ENCODE measurements around the gene GPR183. TPM values are rescaled to one million over a fixed set of nuclear protein-coding genes. Genes with fewer than 3 reads are reported as not detected.
A peak's percentile ranks its signal among the peaks of the same experiment; 100 is the strongest.

GPR183 gene
- total and polyA plus RNA-seq, 3 experiments from 2014 or later: 61.5 to 232 (median 62.8) TPM

GRCh38 chr13:99346335-99347042, 39.3 kb upstream of the GPR183 start:
- Mint-ChIP-seq H3K27me3 (peaks cover 0 to 1% of the 10 kb centered on the region in 2 donors), H3K36me3 (peaks cover 27 to 87% (median 54%) of the 10 kb centered on the region in 3 donors)
- H3K4me1 ChIP-seq (ENCODE audit: insufficient read depth, low read length): peaks cover 58% of the 10 kb centered on the region

GRCh38 chr13:99345345-99345744, 38.1 kb upstream of the GPR183 start:
- POLR2A ChIA-PET: no interaction called here
- DNase-seq: no peak
- H3K27me3 ChIP-seq (ENCODE audit: insufficient read depth, low read length, poor library complexity, severe bottlenecking): no peaks in the 10 kb centered on the region
- Mint-ChIP-seq H3K4me1 (peaks cover 81 to 98% (median 96%) of the 10 kb centered on the region in 3 donors), H3K27ac (peak overlapping the region in 7 of 8 donors; percentile 62 to 99 (median 73)), H3K9me3 (no peaks in the 10 kb centered on the region), H3K36me3 (peaks cover 28 to 93% (median 56%) of the 10 kb centered on the region in 3 donors), H3K27me3 (peaks cover 0 to 1% of the 10 kb centered on the region in 2 donors), H3K4me3 (peak overlapping the region in 1 of 7 donors; percentile 74)
- peaks cover 32% of the 10 kb centered on the region for H3K36me3 ChIP-seq (ENCODE audit: insufficient read depth, low read length)
- CTCF ChIA-PET: interaction anchor here (0.8 to 1.9 kb wide), 6 partner anchors 11 to 91 kb away, joined by 3 to 6 read pairs (median 4); no protein-coding TSS in a partner anchor
- no peaks in the 10 kb centered on the region for H3K9me3 ChIP-seq (ENCODE audit: low read length)
- no peak overlapping the region for H3K4me3 ChIP-seq (ENCODE audit: low read length)
- peaks cover 58% of the 10 kb centered on the region for H3K4me1 ChIP-seq (ENCODE audit: insufficient read depth, low read length)
- H3K27ac ChIP-seq (ENCODE audit: low read depth, low read length): no peak overlapping the region

More at GRCh38 chr13:99346335-99347042, 39.3 kb upstream of the GPR183 start:
- Mint-ChIP-seq H3K4me1 (peaks cover 80 to 98% (median 96%) of the 10 kb centered on the region in 3 donors), H3K9me3 (no peaks in the 10 kb centered on the region), H3K4me3 (peak overlapping the region; percentile 9 to 91 (median 52)), H3K27ac (peak overlapping the region; percentile 84 to 99 (median 90))
- Histone ChIP-seq H3K27ac (ENCODE audit: low read depth, low read length) (no peak overlapping the region), H3K9me3 (ENCODE audit: low read length) (no peaks in the 10 kb centered on the region), H3K27me3 (ENCODE audit: insufficient read depth, low read length, poor library complexity, severe bottlenecking) (no peaks in the 10 kb centered on the region), H3K4me3 (ENCODE audit: low read length) (no peak overlapping the region), H3K36me3 (ENCODE audit: insufficient read depth, low read length) (peaks cover 32% of the 10 kb centered on the region)
- POLR2A ChIA-PET: interaction anchor here (0.5 kb wide), 1 partner anchor 114 kb away, joined by 3 read pairs; no protein-coding TSS in a partner anchor
- CTCF ChIA-PET: interaction anchor here (1.2 to 3.2 kb wide), 5 partner anchors 10 to 77 kb away, joined by 3 to 9 read pairs (median 4); no protein-coding TSS in a partner anchor
- DNase-seq: no peak

- POLR2A ChIA-PET: no interaction called here
- peaks cover 62% of the 10 kb centered on the region for H3K4me1 ChIP-seq (ENCODE audit: insufficient read depth, low read length)
- H3K4me3 ChIP-seq (ENCODE audit: low read length): no peak overlapping the region
- no peak for DNase-seq
- H3K9me3 Mint-ChIP-seq: no peaks in the 10 kb centered on the region
- peaks cover 84 to 99% (median 96%) of the 10 kb centered on the region in 3 donors for H3K4me1 Mint-ChIP-seq
- H3K27me3 Mint-ChIP-seq: peaks cover 0 to 1% of the 10 kb centered on the region in 2 donors
- H3K9me3 ChIP-seq (ENCODE audit: low read length): no peaks in the 10 kb centered on the region
- no peak overlapping the region for H3K27ac ChIP-seq (ENCODE audit: low read depth, low read length)
- H3K27me3 ChIP-seq (ENCODE audit: insufficient read depth, low read length, poor library complexity, severe bottlenecking): no peaks in the 10 kb centered on the region
- peak overlapping the region in 1 of 7 donors; percentile 23 for H3K4me3 Mint-ChIP-seq
- H3K36me3 ChIP-seq (ENCODE audit: insufficient read depth, low read length): peaks cover 32% of the 10 kb centered on the region
- peaks cover 28 to 92% (median 56%) of the 10 kb centered on the region in 3 donors for H3K36me3 Mint-ChIP-seq
- H3K27ac Mint-ChIP-seq: peak overlapping the region in 7 of 8 donors; percentile 27 to 99 (median 73)
- CTCF ChIA-PET: interaction anchor here (0.8 to 1.9 kb wide), 7 partner anchors 8 to 92 kb away, joined by 3 to 6 read pairs (median 3); no protein-coding TSS in a partner anchor
These were observed 37.5 kb upstream of the GPR183 start for GRCh38 chr13:99344610-99345208.

GRCh38 chr13:99342723-99343315, 35.6 kb upstream of the GPR183 start:
- peak overlapping the region in 2 of 7 donors; percentile 40 to 90 for H3K4me3 Mint-ChIP-seq
- CTCF ChIA-PET: interaction anchor here (1.0 to 2.3 kb wide), 5 partner anchors 10 to 166 kb away, joined by 3 to 8 read pairs (median 4); no protein-coding TSS in a partner anchor
- peaks cover 0 to 1% of the 10 kb centered on the region in 2 donors for H3K27me3 Mint-ChIP-seq
- H3K4me1 Mint-ChIP-seq: peaks cover 85 to 97% (median 95%) of the 10 kb centered on the region in 3 donors
- Histone ChIP-seq H3K27ac (ENCODE audit: low read depth, low read length) (no peak overlapping the region), H3K9me3 (ENCODE audit: low read length) (no peaks in the 10 kb centered on the region), H3K36me3 (ENCODE audit: insufficient read depth, low read length) (peaks cover 32% of the 10 kb centered on the region), H3K4me1 (ENCODE audit: insufficient read depth, low read length) (peaks cover 73% of the 10 kb centered on the region), H3K27me3 (ENCODE audit: insufficient read depth, low read length, poor library complexity, severe bottlenecking) (no peaks in the 10 kb centered on the region), H3K4me3 (ENCODE audit: low read length) (no peak overlapping the region)
- DNase-seq: no peak
- peaks cover 28 to 82% (median 49%) of the 10 kb centered on the region in 3 donors for H3K36me3 Mint-ChIP-seq
- H3K27ac Mint-ChIP-seq: peak overlapping the region in 3 of 8 donors; percentile 26 to 53 (median 38)
- H3K9me3 Mint-ChIP-seq: no peaks in the 10 kb centered on the region
- POLR2A ChIA-PET: no interaction called here

- Mint-ChIP-seq H3K4me1 (peaks cover 83 to 97% (median 94%) of the 10 kb centered on the region in 3 donors), H3K36me3 (peaks cover 28 to 80% (median 51%) of the 10 kb centered on the region in 3 donors), H3K4me3 (peak overlapping the region in 6 of 7 donors; percentile 67 to 90 (median 80)), H3K27me3 (peaks cover 0 to 1% of the 10 kb centered on the region in 2 donors), H3K27ac (peak overlapping the region in 7 of 8 donors; percentile 9 to 95 (median 55)), H3K9me3 (no peaks in the 10 kb centered on the region)
- DNase-seq: no peak
- H3K27me3 ChIP-seq (ENCODE audit: insufficient read depth, low read length, poor library complexity, severe bottlenecking): no peaks in the 10 kb centered on the region
- H3K4me3 ChIP-seq (ENCODE audit: low read length): no peak overlapping the region
- ChIA-PET POLR2A (interaction anchor here (1.4 kb wide), 1 partner anchor 20 kb away, joined by 4 read pairs; no protein-coding TSS in a partner anchor), CTCF (interaction anchor here (0.9 to 2.3 kb wide), 5 partner anchors 11 to 166 kb away, joined by 3 to 9 read pairs (median 4); no protein-coding TSS in a partner anchor)
- no peak overlapping the region for H3K27ac ChIP-seq (ENCODE audit: low read depth, low read length)
- H3K36me3 ChIP-seq (ENCODE audit: insufficient read depth, low read length): peaks cover 29% of the 10 kb centered on the region
- H3K4me1 ChIP-seq (ENCODE audit: insufficient read depth, low read length): peaks cover 73% of the 10 kb centered on the region
- H3K9me3 ChIP-seq (ENCODE audit: low read length): no peaks in the 10 kb centered on the region
These were observed 34.9 kb upstream of the GPR183 start for GRCh38 chr13:99341969-99342722.

GRCh38 chr13:99340638-99341037, 33.4 kb upstream of the GPR183 start:
- Mint-ChIP-seq H3K27ac (peak overlapping the region; percentile 47 to 96 (median 87)), H3K4me1 (peaks cover 82 to 97% (median 94%) of the 10 kb centered on the region in 3 donors), H3K27me3 (no peaks in the 10 kb centered on the region), H3K36me3 (peaks cover 18 to 80% (median 45%) of the 10 kb centered on the region in 3 donors), H3K4me3 (peak overlapping the region; percentile 67 to 90 (median 77)), H3K9me3 (no peaks in the 10 kb centered on the region)
- no peak for DNase-seq
- Histone ChIP-seq H3K27ac (ENCODE audit: low read depth, low read length) (peak overlapping the region; percentile 1), H3K4me1 (ENCODE audit: insufficient read depth, low read length) (peaks cover 75% of the 10 kb centered on the region), H3K4me3 (ENCODE audit: low read length) (peak overlapping the region; percentile 0), H3K9me3 (ENCODE audit: low read length) (no peaks in the 10 kb centered on the region), H3K36me3 (ENCODE audit: insufficient read depth, low read length) (peaks cover 29% of the 10 kb centered on the region), H3K27me3 (ENCODE audit: insufficient read depth, low read length, poor library complexity, severe bottlenecking) (no peaks in the 10 kb centered on the region)
- POLR2A ChIA-PET: interaction anchor here (0.6 to 1.0 kb wide), 2 partner anchors 12 to 138 kb away, joined by 3 to 4 read pairs; no protein-coding TSS in a partner anchor
- CTCF ChIA-PET: interaction anchor here (1.4 to 2.8 kb wide), 4 partner anchors 11 to 164 kb away, joined by 3 to 9 read pairs (median 6); no protein-coding TSS in a partner anchor
